ENCODE data around the gene HOXB6.

The HOXB6 gene

GRCh38 chr17:48577330-48577945 is 27.3 kb downstream of the HOXB6 start (continued):
- TF ChIP-seq, protein P1, sequence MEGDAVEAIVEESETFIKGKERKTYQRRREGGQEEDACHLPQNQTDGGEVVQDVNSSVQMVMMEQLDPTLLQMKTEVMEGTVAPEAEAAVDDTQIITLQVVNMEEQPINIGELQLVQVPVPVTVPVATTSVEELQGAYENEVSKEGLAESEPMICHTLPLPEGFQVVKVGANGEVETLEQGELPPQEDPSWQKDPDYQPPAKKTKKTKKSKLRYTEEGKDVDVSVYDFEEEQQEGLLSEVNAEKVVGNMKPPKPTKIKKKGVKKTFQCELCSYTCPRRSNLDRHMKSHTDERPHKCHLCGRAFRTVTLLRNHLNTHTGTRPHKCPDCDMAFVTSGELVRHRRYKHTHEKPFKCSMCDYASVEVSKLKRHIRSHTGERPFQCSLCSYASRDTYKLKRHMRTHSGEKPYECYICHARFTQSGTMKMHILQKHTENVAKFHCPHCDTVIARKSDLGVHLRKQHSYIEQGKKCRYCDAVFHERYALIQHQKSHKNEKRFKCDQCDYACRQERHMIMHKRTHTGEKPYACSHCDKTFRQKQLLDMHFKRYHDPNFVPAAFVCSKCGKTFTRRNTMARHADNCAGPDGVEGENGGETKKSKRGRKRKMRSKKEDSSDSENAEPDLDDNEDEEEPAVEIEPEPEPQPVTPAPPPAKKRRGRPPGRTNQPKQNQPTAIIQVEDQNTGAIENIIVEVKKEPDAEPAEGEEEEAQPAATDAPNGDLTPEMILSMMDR (tag by site-specific recombination; IDR thresholded peaks at IDR 0.05) = no peak
- TF ChIP-seq, protein P2, sequence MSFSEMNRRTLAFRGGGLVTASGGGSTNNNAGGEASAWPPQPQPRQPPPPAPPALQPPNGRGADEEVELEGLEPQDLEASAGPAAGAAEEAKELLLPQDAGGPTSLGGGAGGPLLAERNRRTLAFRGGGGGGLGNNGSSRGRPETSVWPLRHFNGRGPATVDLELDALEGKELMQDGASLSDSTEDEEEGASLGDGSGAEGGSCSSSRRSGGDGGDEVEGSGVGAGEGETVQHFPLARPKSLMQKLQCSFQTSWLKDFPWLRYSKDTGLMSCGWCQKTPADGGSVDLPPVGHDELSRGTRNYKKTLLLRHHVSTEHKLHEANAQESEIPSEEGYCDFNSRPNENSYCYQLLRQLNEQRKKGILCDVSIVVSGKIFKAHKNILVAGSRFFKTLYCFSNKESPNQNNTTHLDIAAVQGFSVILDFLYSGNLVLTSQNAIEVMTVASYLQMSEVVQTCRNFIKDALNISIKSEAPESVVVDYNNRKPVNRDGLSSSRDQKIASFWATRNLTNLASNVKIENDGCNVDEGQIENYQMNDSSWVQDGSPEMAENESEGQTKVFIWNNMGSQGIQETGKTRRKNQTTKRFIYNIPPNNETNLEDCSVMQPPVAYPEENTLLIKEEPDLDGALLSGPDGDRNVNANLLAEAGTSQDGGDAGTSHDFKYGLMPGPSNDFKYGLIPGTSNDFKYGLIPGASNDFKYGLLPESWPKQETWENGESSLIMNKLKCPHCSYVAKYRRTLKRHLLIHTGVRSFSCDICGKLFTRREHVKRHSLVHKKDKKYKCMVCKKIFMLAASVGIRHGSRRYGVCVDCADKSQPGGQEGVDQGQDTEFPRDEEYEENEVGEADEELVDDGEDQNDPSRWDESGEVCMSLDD (tag by site-specific recombination; IDR thresholded peaks at IDR 0.05) = no peak; the same call in 1 of the 2 replicates
- TF ChIP-seq ZEB2 (tag by site-specific recombination; IDR thresholded peaks at IDR 0.05) = peak; percentile 98
- TF ChIP-seq ZNF521 (tag by site-specific recombination; IDR thresholded peaks at IDR 0.05) = no peak
- peak; percentile 85; the same call in 1 of the 2 replicates for TF ChIP-seq ZNF391 (tag by site-specific recombination; IDR thresholded peaks at IDR 0.05; ENCODE audit: borderline replicate concordance, low read depth)
- no peak for TF ChIP-seq ZNF280C (tag by site-specific recombination; IDR thresholded peaks at IDR 0.05)
- TF ChIP-seq TCF7L2 (IDR thresholded peaks at IDR 0.05; ENCODE audit: borderline replicate concordance, low read depth, low read length) = peak; percentile 100
- TF ChIP-seq ZNF707 (tag by site-specific recombination; IDR thresholded peaks at IDR 0.05) = no peak
- no peak for TF ChIP-seq ZNF777 (tag by site-specific recombination; IDR thresholded peaks at IDR 0.05; ENCODE audit: borderline replicate concordance)
- TF ChIP-seq ZNF292 (tag by site-specific recombination; IDR thresholded peaks at IDR 0.05; ENCODE audit: borderline replicate concordance, low read depth) = no peak
- TF ChIP-seq ZSCAN23 (tag by site-specific recombination; IDR thresholded peaks at IDR 0.05) = 0 out of 2 replicates have a peak, but pooled peaks have one; percentile 25
- TF ChIP-seq, protein P3, sequence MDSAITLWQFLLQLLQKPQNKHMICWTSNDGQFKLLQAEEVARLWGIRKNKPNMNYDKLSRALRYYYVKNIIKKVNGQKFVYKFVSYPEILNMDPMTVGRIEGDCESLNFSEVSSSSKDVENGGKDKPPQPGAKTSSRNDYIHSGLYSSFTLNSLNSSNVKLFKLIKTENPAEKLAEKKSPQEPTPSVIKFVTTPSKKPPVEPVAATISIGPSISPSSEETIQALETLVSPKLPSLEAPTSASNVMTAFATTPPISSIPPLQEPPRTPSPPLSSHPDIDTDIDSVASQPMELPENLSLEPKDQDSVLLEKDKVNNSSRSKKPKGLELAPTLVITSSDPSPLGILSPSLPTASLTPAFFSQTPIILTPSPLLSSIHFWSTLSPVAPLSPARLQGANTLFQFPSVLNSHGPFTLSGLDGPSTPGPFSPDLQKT (IDR thresholded peaks at IDR 0.05; ENCODE audit: borderline replicate concordance, low read depth, low read length) = no peak
- TF ChIP-seq ZNF571 (tag by site-specific recombination; IDR thresholded peaks at IDR 0.05) = no peak
- TF ChIP-seq ZNF335 (tag by site-specific recombination; conservative IDR thresholded peaks at IDR 0.05) = peak; percentile 57
- no peak for TF ChIP-seq ZNF211 (tag by site-specific recombination; IDR thresholded peaks at IDR 0.05; ENCODE audit: low read depth)
- TF ChIP-seq INSM2 (tag by site-specific recombination; IDR thresholded peaks at IDR 0.05) = peak; percentile 92
- peak; percentile 38; the same call in 1 of the 2 replicates for TF ChIP-seq ZNF184 (tag by site-specific recombination; IDR thresholded peaks at IDR 0.05)
- no peak for TF ChIP-seq ZNF138 (tag by site-specific recombination; IDR thresholded peaks at IDR 0.05; ENCODE audit: borderline replicate concordance)
- no peak for TF ChIP-seq ZNF239 (tag by site-specific recombination; IDR thresholded peaks at IDR 0.05)
- TF ChIP-seq, protein P4, sequence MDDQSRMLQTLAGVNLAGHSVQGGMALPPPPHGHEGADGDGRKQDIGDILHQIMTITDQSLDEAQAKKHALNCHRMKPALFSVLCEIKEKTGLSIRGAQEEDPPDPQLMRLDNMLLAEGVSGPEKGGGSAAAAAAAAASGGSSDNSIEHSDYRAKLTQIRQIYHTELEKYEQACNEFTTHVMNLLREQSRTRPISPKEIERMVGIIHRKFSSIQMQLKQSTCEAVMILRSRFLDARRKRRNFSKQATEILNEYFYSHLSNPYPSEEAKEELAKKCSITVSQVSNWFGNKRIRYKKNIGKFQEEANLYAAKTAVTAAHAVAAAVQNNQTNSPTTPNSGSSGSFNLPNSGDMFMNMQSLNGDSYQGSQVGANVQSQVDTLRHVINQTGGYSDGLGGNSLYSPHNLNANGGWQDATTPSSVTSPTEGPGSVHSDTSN (CRISPR knock-in tag; IDR thresholded peaks at IDR 0.05) = no peak
- TF ChIP-seq ZNF501 (tag by site-specific recombination; IDR thresholded peaks at IDR 0.05) = peak; percentile 76; the same call in 1 of the 2 replicates
- TF ChIP-seq YY1 (tag by site-specific recombination; IDR thresholded peaks at IDR 0.05) = peak; percentile 80; the same call in 1 of the 2 replicates
- TF ChIP-seq REPIN1 (tag by site-specific recombination; IDR thresholded peaks at IDR 0.05; ENCODE audit: low read depth) = no peak
- TF ChIP-seq ZIC2 (tag by site-specific recombination; IDR thresholded peaks at IDR 0.05) = peak; percentile 92
- TF ChIP-seq ZNF146 (tag by site-specific recombination; IDR thresholded peaks at IDR 0.05) = 0 out of 2 replicates have a peak, but pooled peaks have one; percentile 17
- peak; percentile 89 for TF ChIP-seq GFI1B (tag by site-specific recombination; IDR thresholded peaks at IDR 0.05)
- TF ChIP-seq ZXDB (tag by site-specific recombination; IDR thresholded peaks at IDR 0.05) = peak; percentile 97
- TF ChIP-seq KLF16 (tag by site-specific recombination; IDR thresholded peaks at IDR 0.05) = peak; percentile 91
- no peak for TF ChIP-seq MEIS1 (CRISPR knock-in tag; IDR thresholded peaks at IDR 0.05; ENCODE audit: borderline replicate concordance)
- TF ChIP-seq ZNF549 (tag by site-specific recombination; IDR thresholded peaks at IDR 0.05) = no peak
